IMR-90 (cell line): ENCODE results near the gene SNX30. TPM values are rescaled to one million over a fixed set of nuclear protein-coding genes. Genes with fewer than 3 reads are reported as not detected.

Source experiments
- ATAC-seq: fragments of 200-7000 bp; cut with Tn5 transposase; 2 replicates; pipeline ENCODE4 v1.9.1; 2020; ENCODE audit warnings: low read depth, mild to moderate bottlenecking, moderate library complexity
- BruUV-seq: library from RNA; stranded (reverse); fragments of 400-500 nt; replicated peaks from 2 replicates; lab custom pipeline; 2021; lab: Mats Ljungman, UMichigan
- CTCF ChIA-PET: fragments of 300-600 bp; formaldehyde crosslinking; extraction: SDS; loops from one replicate; lab custom pipeline; 2021; ENCODE audit warnings: antibody characterized with exemption; lab: Yijun Ruan, JAX
- POLR2A ChIA-PET: fragments of 300-600 bp; sonication (Branson Sonifier 250); formaldehyde crosslinking; loops from one replicate; lab custom pipeline; 2022; ENCODE audit warnings: antibody characterized with exemption; ENCODE audit not compliant: unreplicated experiment; lab: Charles Lee
- DNase-seq: peaks from one replicate; pipeline ENCODE4 v3.0.0; 2013
- H2AFZ ChIP-seq: replicated peaks from 2 replicates; pipeline ENCODE3; 2013; ENCODE audit warnings: low read length, mild to moderate bottlenecking; ENCODE audit not compliant: poor library complexity
- H2AK5ac ChIP-seq: 2 replicates; pipeline ENCODE4 v1.6.1; 2013; ENCODE audit warnings: low read depth, low read length, inconsistent platforms
- H2AK9ac ChIP-seq: replicated peaks from 2 replicates; pipeline ENCODE3; 2013; ENCODE audit warnings: mild to moderate bottlenecking, low read depth, low read length, moderate library complexity; ENCODE audit not compliant: poor library complexity
- H2BK120ac ChIP-seq: 2 replicates; pipeline ENCODE4 v1.6.1; 2013; ENCODE audit warnings: low read depth, low read length, inconsistent platforms
- H2BK15ac ChIP-seq: 3 replicates; pipeline ENCODE4 v1.6.1; 2013; ENCODE audit warnings: low read depth, low read length, inconsistent platforms
- H2BK20ac ChIP-seq: 2 replicates; pipeline ENCODE4 v1.6.1; 2013; ENCODE audit warnings: low read depth, mild to moderate bottlenecking, inconsistent platforms, low read length, moderate library complexity
- H2BK5ac ChIP-seq: 2 replicates; pipeline ENCODE4 v1.6.1; 2013; ENCODE audit warnings: mild to moderate bottlenecking, low read depth, low read length, inconsistent platforms; ENCODE audit not compliant: poor library complexity, severe bottlenecking
- H3K14ac ChIP-seq: replicated peaks from 2 replicates; pipeline ENCODE4 v1.6.1; 2013; ENCODE audit warnings: low read depth, low read length, inconsistent platforms
- H3K18ac ChIP-seq: 2 replicates; pipeline ENCODE4 v1.6.1; 2013; ENCODE audit warnings: low read depth, low read length, control low read depth
- H3K23ac ChIP-seq: 2 replicates; pipeline ENCODE4 v1.6.1; 2013; ENCODE audit warnings: low read depth, low read length, inconsistent platforms
- H3K27ac ChIP-seq: 2 replicates; pipeline ENCODE4 v1.5.1; 2013; ENCODE audit warnings: mild to moderate bottlenecking, control low read depth, low read length; ENCODE audit not compliant: insufficient read depth
- H3K27me3 ChIP-seq: 2 replicates; pipeline ENCODE4 v1.6.1; 2013; ENCODE audit warnings: low read length; ENCODE audit not compliant: control insufficient read depth, insufficient read depth
- H3K36me3 ChIP-seq: 2 replicates; pipeline ENCODE4 v1.6.1; 2013; ENCODE audit warnings: low read length, mixed read lengths; ENCODE audit not compliant: control insufficient read depth, insufficient read depth
- H3K4ac ChIP-seq: 2 replicates; pipeline ENCODE4 v1.6.1; 2013; ENCODE audit warnings: low read depth, low read length, inconsistent platforms
- H3K4me1 ChIP-seq: 2 replicates; pipeline ENCODE4 v1.6.1; 2013; ENCODE audit warnings: low read length, mixed read lengths; ENCODE audit not compliant: control insufficient read depth, insufficient read depth
- H3K4me2 ChIP-seq: 2 replicates; pipeline ENCODE4 v1.6.1; 2013; ENCODE audit warnings: low read depth, mild to moderate bottlenecking, control low read depth, low read length, moderate library complexity
- H3K4me3 ChIP-seq: 2 replicates; pipeline ENCODE4 v1.5.1; 2013; ENCODE audit warnings: low read depth, mild to moderate bottlenecking, control low read depth, low read length, moderate library complexity; ENCODE audit not compliant: insufficient read depth
- H3K56ac ChIP-seq: 2 replicates; pipeline ENCODE4 v1.6.1; 2013; ENCODE audit warnings: low read length, inconsistent platforms; ENCODE audit not compliant: insufficient read depth; ENCODE audit errors: extremely low read depth
- H3K79me1 ChIP-seq, 2 experiments: 2 replicates each; pipeline ENCODE4 v1.6.1; 2013; ENCODE audit warnings: low read length in 2 of 2, inconsistent platforms in 1 of 2, low read depth in 1 of 2
- H3K9ac ChIP-seq: 2 replicates; pipeline ENCODE4 v1.6.1; 2013; ENCODE audit warnings: low read depth, low read length, control low read depth
- H3K9me1 ChIP-seq: 2 replicates; pipeline ENCODE4 v1.6.1; 2013; ENCODE audit warnings: low read length, inconsistent platforms; ENCODE audit not compliant: insufficient read depth
- H3K9me3 ChIP-seq: 2 replicates; pipeline ENCODE4 v1.6.1; 2013; ENCODE audit warnings: low read length; ENCODE audit not compliant: control insufficient read depth, insufficient read depth
- H4K20me1 ChIP-seq: 2 replicates; pipeline ENCODE4 v1.6.1; 2013; ENCODE audit warnings: low read length, inconsistent platforms; ENCODE audit not compliant: insufficient read depth
- H4K5ac ChIP-seq: 2 replicates; pipeline ENCODE4 v1.6.1; 2013; ENCODE audit warnings: mild to moderate bottlenecking, low read depth, low read length, control low read depth
- H4K8ac ChIP-seq, 2 experiments: 2 replicates each; pipeline ENCODE4 v1.6.1; 2013; ENCODE audit warnings: low read depth in 2 of 2, low read length in 2 of 2, control low read depth in 1 of 2, inconsistent platforms in 1 of 2
- H4K91ac ChIP-seq: 2 replicates; pipeline ENCODE4 v1.6.1; 2013; ENCODE audit warnings: low read depth, low read length, inconsistent platforms; ENCODE audit not compliant: insufficient read depth
- CEBPB ChIP-seq: IDR thresholded peaks from 2 replicates; pipeline ENCODE4 v1.6.1; 2012; ENCODE audit warnings: low read depth, low read length, improper control_type of control experiment
- CHD1 ChIP-seq: IDR thresholded peaks from 2 replicates; pipeline ENCODE4 v1.6.1; 2012; ENCODE audit warnings: low read depth, low read length, improper control_type of control experiment
- WGBS, 2 experiments: methylation state at CpG; one replicate each; pipeline versions ENCODE4 v1.1.5 to v1.1.7; 2013; ENCODE audit warnings: missing lambda C conversion rate in 2 of 2; ENCODE audit not compliant: insufficient read length in 1 of 2; ENCODE audit errors: extremely low coverage in 2 of 2; 5-methylcytosine and 5-hydroxymethylcytosine counted together
- dilution Hi-C: fragments of 300-500 bp; cut with HindIII; formaldehyde crosslinking; loops from one replicate; pipeline ENCODE4 v1.14.3; 2018; ENCODE audit warnings: low sequenced_read_pairs; ENCODE audit not compliant: unreplicated experiment
- in situ Hi-C: fragments of 300-500 bp; cut with MboI; formaldehyde crosslinking; loops from 3 replicates; pipeline ENCODE4 v1.14.3; 2019; ENCODE audit warnings: low sequenced_read_pairs, inconsistent platforms, mixed read lengths
- intact Hi-C: fragments of 100-400 bp; cut with micrococcal nuclease; formaldehyde crosslinking; loops from 2 replicates; pipeline ENCODE4 v1.10.0; 2022
- polyA plus RNA-seq, 3 experiments: library from polyadenylated mRNA; depleted of rRNA; stranded (reverse); fragments of >200 nt; gene quantifications; 2 replicates each; pipeline ENCODE4 v1.2.3, GENCODE V29; 2012; ENCODE audit warnings: low replicate concordance in 1 of 3
- total RNA-seq: library from RNA; depleted of rRNA; stranded (reverse); fragments of >200 nt; gene quantifications from 2 replicates; pipeline ENCODE4 v1.2.3, GENCODE V29; 2012

The SNX30 gene
- total and polyA plus RNA-seq, 2 of the 4 experiments (the other 2 are of a cell fraction) = 8.0 to 18.8 TPM

GRCh38 chr9:112744177-112744576, 6.4 kb upstream of the SNX30 start:
- intact Hi-C loops = no loop called here
- no TSS peak for BruUV-seq
- Histone ChIP-seq H2AFZ (no peak overlapping the region), H3K27ac (no peak overlapping the region), H4K91ac (no peak overlapping the region), H3K14ac (no peak overlapping the region), H4K8ac (no peak overlapping the region), H2BK20ac (no peak overlapping the region), H3K18ac (no peak overlapping the region), H2BK120ac (no peak overlapping the region), H3K9me3 (no peaks in the 10 kb centered on the region), H3K9me1 (no peaks in the 10 kb centered on the region), H4K5ac (no peak overlapping the region), H2AK9ac (no peak overlapping the region), H3K4me2 (no peak overlapping the region), H3K56ac (no peak overlapping the region), H2AK5ac (no peak overlapping the region), H3K36me3 (no peaks in the 10 kb centered on the region), H3K23ac (no peak overlapping the region), H2BK15ac (no peak overlapping the region), H4K20me1 (no peaks in the 10 kb centered on the region), H3K9ac (no peak overlapping the region), H3K4me1 (no peaks in the 10 kb centered on the region), H3K4me3 (no peak overlapping the region), H3K79me1 (no peaks in the 10 kb centered on the region), H2BK5ac (no peak overlapping the region), H3K4ac (no peak overlapping the region), H3K27me3 (peaks cover 3% of the 10 kb centered on the region)
- in situ Hi-C loops = no loop called here
- DNase-seq = no peak
- ChIA-PET CTCF (interaction anchor here (0.7 to 1.5 kb wide), 2 partner anchors 49 to 1002 kb away, joined by 3 read pairs; no protein-coding TSS in a partner anchor), POLR2A (no interaction called here)
- TF ChIP-seq CEBPB = peak; percentile 55
- no peak for TF ChIP-seq CHD1
- no peak for ATAC-seq
- no CpG with 5 or more reads among the region's 4 CpGs for whole genome bisulfite sequencing, 2 experiments
- dilution Hi-C loops = no loop called here
